ENCODE data around the gene CYP3A5.

DNA sequence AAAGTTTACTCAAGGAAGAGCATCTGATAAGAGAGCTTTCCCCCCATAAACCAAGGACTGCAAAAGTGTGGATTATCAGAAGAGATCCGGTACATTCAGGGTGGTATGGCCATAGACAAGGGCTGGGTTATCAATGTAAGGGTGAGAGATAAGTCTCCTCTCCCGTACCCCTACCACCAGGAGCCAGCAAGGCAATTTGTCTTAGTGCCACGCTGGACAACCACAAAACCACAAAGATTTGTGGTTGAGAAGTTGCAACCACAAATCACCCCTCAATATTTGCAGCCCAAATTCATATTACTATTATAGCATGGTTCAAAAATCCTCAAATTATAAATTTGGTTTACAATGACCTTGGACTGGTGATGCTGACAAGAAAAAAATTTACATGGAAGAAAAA is 65.3 kb downstream of the CYP3A5 start:
- TF ChIP-seq, protein P1, sequence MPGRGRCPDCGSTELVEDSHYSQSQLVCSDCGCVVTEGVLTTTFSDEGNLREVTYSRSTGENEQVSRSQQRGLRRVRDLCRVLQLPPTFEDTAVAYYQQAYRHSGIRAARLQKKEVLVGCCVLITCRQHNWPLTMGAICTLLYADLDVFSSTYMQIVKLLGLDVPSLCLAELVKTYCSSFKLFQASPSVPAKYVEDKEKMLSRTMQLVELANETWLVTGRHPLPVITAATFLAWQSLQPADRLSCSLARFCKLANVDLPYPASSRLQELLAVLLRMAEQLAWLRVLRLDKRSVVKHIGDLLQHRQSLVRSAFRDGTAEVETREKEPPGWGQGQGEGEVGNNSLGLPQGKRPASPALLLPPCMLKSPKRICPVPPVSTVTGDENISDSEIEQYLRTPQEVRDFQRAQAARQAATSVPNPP (CRISPR knock-in tag; IDR thresholded peaks at IDR 0.05): no peak
- TF ChIP-seq POLR2AphosphoS2 (IDR thresholded peaks at IDR 0.05; ENCODE audit: low read depth, low read length): no peak
- TF ChIP-seq, protein P2, sequence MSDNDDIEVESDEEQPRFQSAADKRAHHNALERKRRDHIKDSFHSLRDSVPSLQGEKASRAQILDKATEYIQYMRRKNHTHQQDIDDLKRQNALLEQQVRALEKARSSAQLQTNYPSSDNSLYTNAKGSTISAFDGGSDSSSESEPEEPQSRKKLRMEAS (IDR thresholded peaks at IDR 0.05): no peak

Measured in HepG2 (cell line).